ENCODE data around the gene TICRR.
"Not testable (repeated sequence)": the region's sequence is repeated elsewhere in the genome, so short reads cannot be mapped to it uniquely, and the experiment has no call there.

The TICRR gene

DNA sequence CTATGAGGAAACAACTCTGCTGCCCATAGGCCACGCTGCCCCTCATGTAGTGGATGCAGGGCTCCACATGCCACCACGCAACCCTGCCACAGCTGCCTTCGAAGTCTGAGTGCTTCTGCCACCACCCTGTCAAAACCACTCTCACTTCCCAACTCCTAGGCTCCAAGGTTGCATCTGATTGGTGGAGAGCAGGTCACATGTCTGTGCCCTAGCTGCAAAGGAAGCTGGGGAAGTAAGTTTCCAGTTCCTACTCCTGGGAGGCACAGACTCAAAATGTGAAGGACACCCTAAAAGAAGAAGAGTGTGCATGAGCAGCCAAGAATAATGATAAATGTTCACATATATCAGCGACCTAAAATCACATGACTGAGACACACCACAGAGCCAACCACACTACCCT lies 31.9 kb upstream of the TICRR start:
- TF ChIP-seq CTCF (IDR thresholded peaks at IDR 0.05), result no peak
- no peaks in the 10 kb centered on the region for H3K9me3 ChIP-seq

DNA sequence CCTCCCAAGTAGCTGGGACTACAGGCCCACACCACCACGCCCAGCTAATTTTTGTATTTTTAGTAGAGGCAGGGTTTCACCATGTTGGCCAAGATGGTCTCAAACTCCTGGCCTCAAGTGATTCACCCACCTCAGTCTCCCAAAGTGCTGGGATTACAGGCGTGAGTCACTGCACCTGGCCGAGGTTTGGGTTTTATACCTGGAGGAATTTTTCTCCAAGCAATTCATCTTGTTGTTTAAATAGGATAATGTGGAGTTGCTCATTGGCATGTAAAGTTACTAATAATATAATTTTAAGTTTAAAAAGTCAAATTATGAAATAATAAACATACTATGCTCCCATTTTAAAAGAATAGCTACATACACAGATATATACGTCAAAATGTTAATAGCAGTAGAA lies 26.1 kb upstream of the TICRR start:
- peaks cover 35% of the 10 kb centered on the region for H3K27me3 ChIP-seq
- H3K27ac ChIP-seq; H3K9me3 ChIP-seq; H3K4me1 ChIP-seq (ENCODE audit: control insufficient read depth in 1 of 2, insufficient read depth in 1 of 2, low read depth in 1 of 2, low read length in 1 of 2); H3K36me3 ChIP-seq; H3K4me3 ChIP-seq (ENCODE audit: low read depth in 1 of 2, low read length in 1 of 2): not testable (repeated sequence)

More for the DNA sequence above, 31.9 kb upstream of the TICRR start:
- no peaks in the 10 kb centered on the region for H3K36me3 ChIP-seq
- H3K27ac ChIP-seq, result no peak overlapping the region
- peaks cover 46% of the 10 kb centered on the region for H3K27me3 ChIP-seq
- no peak overlapping the region for H3K4me3 ChIP-seq (ENCODE audit: low read depth in 1 of 2, low read length in 1 of 2)
- H3K4me1 ChIP-seq (ENCODE audit: control insufficient read depth in 1 of 2, insufficient read depth in 1 of 2, low read depth in 1 of 2, low read length in 1 of 2), result peaks cover 3% of the 10 kb centered on the region in 2 experiments

DNA sequence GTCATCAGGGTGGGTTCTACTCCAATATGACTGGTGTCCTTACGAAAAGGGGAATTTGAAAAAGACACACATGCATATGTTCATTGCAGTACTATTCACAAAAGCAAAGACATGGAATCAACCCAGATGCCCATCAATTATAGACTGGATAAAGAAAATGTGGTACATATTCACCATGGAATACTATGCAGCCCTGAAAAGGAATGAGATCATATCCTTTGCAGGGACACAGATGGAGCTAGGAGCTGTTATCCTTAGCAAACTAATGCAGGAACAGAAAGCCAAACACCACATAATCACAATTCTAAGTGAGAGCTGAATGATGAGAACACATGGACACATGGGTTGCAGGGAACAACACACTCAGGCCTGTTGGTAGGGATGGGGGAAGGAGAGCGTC lies 24.8 kb upstream of the TICRR start:
- peaks cover 4 to 6% of the 10 kb centered on the region in 2 experiments for H3K4me1 ChIP-seq (ENCODE audit: control insufficient read depth in 1 of 2, insufficient read depth in 1 of 2, low read depth in 1 of 2, low read length in 1 of 2)
- H3K36me3 ChIP-seq, result no peaks in the 10 kb centered on the region
- no peak for TF ChIP-seq CTCF (IDR thresholded peaks at IDR 0.05)
- H3K27ac ChIP-seq, result no peak overlapping the region
- no peaks in the 10 kb centered on the region for H3K9me3 ChIP-seq
- H3K27me3 ChIP-seq, result peaks cover 36% of the 10 kb centered on the region
- H3K4me3 ChIP-seq (ENCODE audit: low read depth in 1 of 2, low read length in 1 of 2), result no peak overlapping the region

- Histone ChIP-seq H3K4me1 (ENCODE audit: control insufficient read depth in 1 of 2, insufficient read depth in 1 of 2, low read depth in 1 of 2, low read length in 1 of 2) (peaks cover 4 to 6% of the 10 kb centered on the region in 2 experiments), H3K36me3 (no peaks in the 10 kb centered on the region), H3K27me3 (peaks cover 33% of the 10 kb centered on the region), H3K27ac (no peak overlapping the region), H3K4me3 (ENCODE audit: low read depth in 1 of 2, low read length in 1 of 2) (no peak overlapping the region), H3K9me3 (no peaks in the 10 kb centered on the region)
- TF ChIP-seq CTCF (IDR thresholded peaks at IDR 0.05), result no peak
Measured at GRCh38 chr15:89551550-89551949, 23.7 kb upstream of the TICRR start.

DNA sequence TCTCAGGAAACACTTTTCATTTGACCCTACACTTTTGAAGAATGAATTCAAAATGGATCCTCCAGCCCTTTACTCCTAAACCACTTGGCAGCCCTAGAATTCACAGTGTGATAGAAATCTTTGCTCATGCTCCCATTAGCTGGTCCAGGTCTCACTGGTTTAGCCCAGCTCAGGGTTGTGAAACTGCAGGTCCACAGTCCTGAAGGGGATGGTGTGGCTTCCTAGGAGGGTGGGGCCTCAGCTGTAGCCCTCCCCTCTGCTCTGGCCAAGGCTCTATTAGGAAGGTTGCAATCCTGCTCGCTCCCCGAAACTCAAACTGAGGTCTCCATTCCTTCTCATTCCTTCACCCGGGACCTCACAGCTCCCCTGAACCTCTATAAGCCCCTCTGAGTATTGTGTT lies 21.6 kb upstream of the TICRR start:
- H3K4me3 ChIP-seq (ENCODE audit: low read depth in 1 of 2, low read length in 1 of 2), result no peak overlapping the region
- TF ChIP-seq CTCF (IDR thresholded peaks at IDR 0.05), result no peak
- H3K9me3 ChIP-seq, result no peaks in the 10 kb centered on the region
- H3K36me3 ChIP-seq, result no peaks in the 10 kb centered on the region
- H3K27me3 ChIP-seq, result peaks cover 29% of the 10 kb centered on the region
- H3K4me1 ChIP-seq (ENCODE audit: control insufficient read depth in 1 of 2, insufficient read depth in 1 of 2, low read depth in 1 of 2, low read length in 1 of 2), result peaks cover 0 to under 1% of the 10 kb centered on the region in 2 experiments
- H3K27ac ChIP-seq, result no peak overlapping the region

- TF ChIP-seq CTCF (IDR thresholded peaks at IDR 0.05), result no peak
- Histone ChIP-seq H3K27ac (no peak overlapping the region), H3K4me3 (ENCODE audit: low read depth in 1 of 2, low read length in 1 of 2) (no peak overlapping the region), H3K4me1 (ENCODE audit: control insufficient read depth in 1 of 2, insufficient read depth in 1 of 2, low read depth in 1 of 2, low read length in 1 of 2) (no peaks in the 10 kb centered on the region), H3K27me3 (peaks cover 32% of the 10 kb centered on the region), H3K9me3 (no peaks in the 10 kb centered on the region), H3K36me3 (no peaks in the 10 kb centered on the region)
Measured at GRCh38 chr15:89554247-89554646, 21.0 kb upstream of the TICRR start.

Measured in neutrophil (primary cell).